Fibroblast of lung (primary cell): ENCODE measurements around the gene RGS7.

ENCODE experiments used
- CTCF ChIP-seq, 2 donors: IDR thresholded peaks in 1 of 2; conservative IDR thresholded peaks in 1 of 2; 1 replicate in 1 of 2; 2 replicates in 1 of 2; pipeline ENCODE4 v1.5.1; 2011 to 2012; ENCODE audit warnings: low read length in 2 of 2, control low read depth in 1 of 2, inconsistent platforms in 1 of 2, low read depth in 1 of 2, mild to moderate bottlenecking in 1 of 2
- EZH2 ChIP-seq: IDR thresholded peaks from 2 replicates; pipeline ENCODE4 v1.5.1; 2012; ENCODE audit warnings: low read length, control low read depth, mild to moderate bottlenecking; ENCODE audit errors: missing control alignments

- TF ChIP-seq CTCF (conservative IDR thresholded peaks at IDR 0.05 in 1 of 2, IDR thresholded peaks at IDR 0.05 in 1 of 2; ENCODE audit: low read depth in 1 of 2, low read length in 2 of 2) = no peak
- no peak for TF ChIP-seq EZH2
These were observed at the start of gene RGS7 for GRCh38 chr1:241356519-241357365.
